Fibroblast of the aortic adventitia (primary cell): ENCODE measurements around the gene PPP2R2C. TPM values are rescaled to one million over a fixed set of nuclear protein-coding genes. Genes with fewer than 3 reads are reported as not detected.

ENCODE experiments used
- DNase-seq: peaks from one replicate; pipeline ENCODE4 v3.0.0-alpha.2; 2010; ENCODE audit warnings: low read depth
- H3K4me3 ChIP-seq: 2 replicates; pipeline ENCODE4 v1.5.1; 2011; ENCODE audit warnings: low read depth, mild to moderate bottlenecking, control low read depth, low read length, moderate library complexity
- total RNA-seq: library from RNA; depleted of rRNA; stranded (reverse); fragments of >200 nt; gene quantifications from 2 replicates; pipeline ENCODE4 v1.2.3, GENCODE V29; 2012; ENCODE audit warnings: low replicate concordance
- TF ChIP-seq, protein P1 (sequence below): IDR thresholded peaks from 2 replicates; pipeline ENCODE4 v1.5.1; 2011; ENCODE audit warnings: mild to moderate bottlenecking, low read length, control low read depth, inconsistent platforms; ENCODE audit not compliant: insufficient read depth

Gene PPP2R2C
- total RNA-seq, 1 donor = not detected

DNA sequence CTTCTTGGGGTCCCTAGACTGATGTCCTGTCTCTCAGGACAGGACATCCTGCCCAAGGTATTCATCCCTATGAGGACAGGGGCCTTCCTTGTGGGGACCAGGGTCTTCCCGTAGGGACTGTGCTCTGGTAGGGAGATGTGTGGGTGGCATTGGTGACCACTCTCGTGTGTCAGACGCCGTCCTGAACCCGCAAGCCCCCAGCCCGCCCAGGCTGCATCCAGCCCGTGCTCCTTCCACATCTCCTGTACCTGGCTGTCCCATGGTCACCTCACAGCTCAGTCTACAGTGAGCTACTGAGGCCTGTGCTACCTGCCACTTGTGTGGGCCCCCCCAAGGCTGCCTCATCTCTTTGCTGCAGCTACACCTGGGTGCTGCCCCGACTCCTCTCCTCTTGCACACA is 178.8 kb downstream of the PPP2R2C start:
- DNase-seq = no peak
- no peak overlapping the region for H3K4me3 ChIP-seq
- TF ChIP-seq, protein P1, sequence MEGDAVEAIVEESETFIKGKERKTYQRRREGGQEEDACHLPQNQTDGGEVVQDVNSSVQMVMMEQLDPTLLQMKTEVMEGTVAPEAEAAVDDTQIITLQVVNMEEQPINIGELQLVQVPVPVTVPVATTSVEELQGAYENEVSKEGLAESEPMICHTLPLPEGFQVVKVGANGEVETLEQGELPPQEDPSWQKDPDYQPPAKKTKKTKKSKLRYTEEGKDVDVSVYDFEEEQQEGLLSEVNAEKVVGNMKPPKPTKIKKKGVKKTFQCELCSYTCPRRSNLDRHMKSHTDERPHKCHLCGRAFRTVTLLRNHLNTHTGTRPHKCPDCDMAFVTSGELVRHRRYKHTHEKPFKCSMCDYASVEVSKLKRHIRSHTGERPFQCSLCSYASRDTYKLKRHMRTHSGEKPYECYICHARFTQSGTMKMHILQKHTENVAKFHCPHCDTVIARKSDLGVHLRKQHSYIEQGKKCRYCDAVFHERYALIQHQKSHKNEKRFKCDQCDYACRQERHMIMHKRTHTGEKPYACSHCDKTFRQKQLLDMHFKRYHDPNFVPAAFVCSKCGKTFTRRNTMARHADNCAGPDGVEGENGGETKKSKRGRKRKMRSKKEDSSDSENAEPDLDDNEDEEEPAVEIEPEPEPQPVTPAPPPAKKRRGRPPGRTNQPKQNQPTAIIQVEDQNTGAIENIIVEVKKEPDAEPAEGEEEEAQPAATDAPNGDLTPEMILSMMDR = no peak

DNA sequence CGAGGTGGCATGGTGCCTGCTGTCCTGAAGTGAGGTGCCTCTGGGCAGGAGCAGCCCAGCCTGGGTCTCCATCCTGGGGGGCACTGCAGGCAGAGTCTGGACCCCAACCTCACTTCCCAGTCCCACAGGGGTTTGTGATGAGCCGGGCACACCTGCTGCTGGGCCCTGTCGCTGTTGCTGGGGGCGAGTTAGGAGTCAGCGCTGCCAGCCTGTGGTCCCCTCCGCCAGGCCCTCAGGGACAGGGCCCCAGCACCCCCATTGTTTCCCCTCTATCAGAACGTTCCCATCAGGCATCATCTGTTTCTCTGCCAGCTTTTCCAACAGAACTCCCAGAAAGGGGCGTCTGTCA is 179.3 kb downstream of the PPP2R2C start:
- H3K4me3 ChIP-seq = no peak overlapping the region
- TF ChIP-seq, protein P1 = no peak
- DNase-seq = no peak

DNA sequence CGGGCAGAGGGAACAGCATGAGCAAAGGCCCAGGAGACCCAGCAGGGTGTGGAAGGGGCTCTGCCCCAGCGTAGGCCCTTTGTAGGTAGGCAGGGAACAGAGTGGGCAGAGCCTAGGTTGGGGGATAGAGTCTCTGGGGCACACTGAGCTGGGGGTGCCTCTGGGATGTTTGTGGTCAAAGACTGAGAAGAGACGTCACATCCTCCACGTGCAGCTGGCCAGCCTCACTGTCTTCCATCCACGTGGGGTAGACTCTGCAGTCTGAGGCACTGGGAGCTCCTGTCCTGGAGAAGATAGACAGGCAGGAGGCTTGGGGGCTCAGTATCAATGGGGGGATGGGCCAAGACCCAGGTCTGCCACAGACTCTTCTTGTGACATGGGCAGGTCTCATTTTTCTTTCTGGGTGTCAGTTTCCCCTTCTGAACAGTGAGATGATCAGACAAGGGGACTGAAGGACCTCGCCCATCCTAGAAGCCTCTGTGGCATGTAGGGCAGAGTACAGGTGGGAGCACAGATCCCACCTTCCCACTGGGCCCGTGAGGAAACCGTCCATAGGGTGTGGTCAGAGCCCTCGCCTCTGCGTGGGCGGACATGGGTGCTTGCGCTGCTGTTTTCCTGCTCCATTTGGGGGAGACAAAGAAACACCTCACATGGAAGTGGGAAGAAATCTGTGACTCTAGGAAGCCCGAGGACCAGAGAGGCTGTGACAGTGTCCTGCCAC is 179.9 kb downstream of the PPP2R2C start:
- no peak for DNase-seq

DNA sequence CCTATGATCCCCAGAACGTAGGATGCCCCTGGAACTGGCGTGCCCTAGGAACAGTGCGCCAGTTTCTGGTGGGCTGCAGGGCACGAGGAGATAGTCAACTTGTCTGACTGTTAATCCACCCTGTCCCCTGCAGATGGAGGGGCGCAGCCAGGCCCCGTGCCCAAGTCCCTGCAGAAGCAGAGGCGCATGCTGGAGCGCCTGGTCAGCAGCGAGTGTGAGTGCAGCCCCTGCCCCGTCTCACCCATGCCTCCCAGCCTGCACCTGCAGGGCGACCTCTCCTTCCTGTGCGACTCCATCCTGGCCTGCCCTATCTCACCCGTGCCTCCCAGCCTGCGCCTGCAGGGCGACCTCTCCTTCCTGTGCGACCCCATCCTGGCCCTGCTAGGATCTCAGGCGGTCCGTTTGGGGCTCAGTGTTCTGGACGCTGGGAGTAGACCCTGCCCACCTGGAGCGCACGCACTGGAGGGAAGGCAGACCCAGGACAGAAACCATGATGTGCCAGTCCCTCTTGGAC is 180.6 kb downstream of the PPP2R2C start:
- no peak overlapping the region for H3K4me3 ChIP-seq
- no peak for DNase-seq
- TF ChIP-seq, protein P1 = no peak

More for the DNA sequence above, 179.9 kb downstream of the PPP2R2C start:
- no peak overlapping the region for H3K4me3 ChIP-seq
- TF ChIP-seq, protein P1 = no peak

DNA sequence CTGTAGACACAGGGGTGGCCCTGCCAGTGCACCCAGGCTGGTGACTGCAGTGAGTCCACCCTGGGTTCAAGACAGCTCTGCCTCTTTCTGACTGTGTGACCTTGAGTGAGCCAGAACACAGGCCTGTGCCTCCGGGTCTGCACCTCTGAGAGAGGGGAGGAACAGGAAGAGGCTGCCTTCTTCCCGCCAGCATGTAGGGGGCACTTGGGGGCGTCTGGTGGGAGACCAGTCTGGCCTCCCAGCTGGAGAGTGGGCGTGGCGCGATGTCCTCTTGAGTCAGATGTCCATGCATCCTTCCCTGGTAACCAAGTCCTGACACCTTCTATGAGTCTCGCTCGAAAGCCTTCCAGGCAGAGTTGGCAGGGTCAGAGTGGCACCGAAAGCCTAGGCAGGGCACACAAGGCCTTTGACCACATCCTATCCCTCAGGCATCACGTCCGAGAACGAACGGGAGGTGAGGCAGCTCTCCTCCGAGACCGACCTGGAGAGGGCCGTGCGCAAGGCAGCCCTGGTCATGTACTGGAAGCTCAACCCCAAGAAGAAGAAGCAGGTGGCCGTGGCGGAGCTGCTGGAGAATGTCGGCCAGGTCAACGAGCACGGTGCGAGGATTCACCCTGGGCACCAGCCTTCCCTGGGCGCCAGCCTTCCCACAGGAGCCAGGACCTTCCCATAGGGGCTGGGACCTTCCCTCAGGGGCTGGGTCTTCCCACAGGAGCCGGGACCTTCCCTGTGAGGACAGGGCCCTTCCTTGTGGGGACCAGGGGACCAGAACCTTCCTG is 181.5 kb downstream of the PPP2R2C start:
- TF ChIP-seq, protein P1 = no peak
- DNase-seq = no peak
- no peak overlapping the region for H3K4me3 ChIP-seq

DNA sequence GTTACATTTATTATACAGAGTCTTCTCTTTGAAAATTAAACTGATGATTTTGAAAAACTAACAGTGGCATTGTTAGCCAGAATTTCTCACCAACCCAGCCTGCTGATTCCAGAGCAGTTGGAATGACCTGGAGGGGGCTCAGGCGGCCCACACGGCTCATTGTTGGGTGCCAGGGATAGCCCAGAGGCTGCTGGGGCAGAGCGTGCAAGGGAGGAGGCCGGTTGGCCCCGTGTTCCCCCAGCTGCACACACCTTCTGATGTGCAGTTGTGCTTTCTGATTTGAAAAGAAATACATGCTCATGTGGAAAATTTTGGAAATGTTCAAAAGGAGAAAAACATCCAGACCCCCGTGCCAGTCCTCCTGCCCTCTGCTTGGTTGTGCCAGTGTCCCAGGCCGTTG is 182.2 kb downstream of the PPP2R2C start:
- no peak overlapping the region for H3K4me3 ChIP-seq
- DNase-seq = no peak
- TF ChIP-seq, protein P1 = no peak
